IMR-90 (cell line): ENCODE measurements around the gene PRXL2C. TPM values are rescaled to one million over a fixed set of nuclear protein-coding genes. Genes with fewer than 3 reads are reported as not detected.

Source experiments
- ATAC-seq: fragments of 200-7000 bp; cut with Tn5 transposase; 2 replicates; pipeline ENCODE4 v1.9.1; 2020; ENCODE audit warnings: low read depth, mild to moderate bottlenecking, moderate library complexity
- BruUV-seq: library from RNA; stranded (reverse); fragments of 400-500 nt; replicated peaks from 2 replicates; lab custom pipeline; 2021; lab: Mats Ljungman, UMichigan
- CTCF ChIA-PET: fragments of 300-600 bp; formaldehyde crosslinking; extraction: SDS; loops from one replicate; lab custom pipeline; 2021; ENCODE audit warnings: antibody characterized with exemption; lab: Yijun Ruan, JAX
- POLR2A ChIA-PET: fragments of 300-600 bp; sonication (Branson Sonifier 250); formaldehyde crosslinking; loops from one replicate; lab custom pipeline; 2022; ENCODE audit warnings: antibody characterized with exemption; ENCODE audit not compliant: unreplicated experiment; lab: Charles Lee
- DNase-seq: peaks from one replicate; pipeline ENCODE4 v3.0.0; 2013
- H2AFZ ChIP-seq: replicated peaks from 2 replicates; pipeline ENCODE3; 2013; ENCODE audit warnings: low read length, mild to moderate bottlenecking; ENCODE audit not compliant: poor library complexity
- H2AK5ac ChIP-seq: 2 replicates; pipeline ENCODE4 v1.6.1; 2013; ENCODE audit warnings: low read depth, low read length, inconsistent platforms
- H2AK9ac ChIP-seq: replicated peaks from 2 replicates; pipeline ENCODE3; 2013; ENCODE audit warnings: mild to moderate bottlenecking, low read depth, low read length, moderate library complexity; ENCODE audit not compliant: poor library complexity
- H2BK120ac ChIP-seq: 2 replicates; pipeline ENCODE4 v1.6.1; 2013; ENCODE audit warnings: low read depth, low read length, inconsistent platforms
- H2BK15ac ChIP-seq: 3 replicates; pipeline ENCODE4 v1.6.1; 2013; ENCODE audit warnings: low read depth, low read length, inconsistent platforms
- H2BK20ac ChIP-seq: 2 replicates; pipeline ENCODE4 v1.6.1; 2013; ENCODE audit warnings: low read depth, mild to moderate bottlenecking, inconsistent platforms, low read length, moderate library complexity
- H2BK5ac ChIP-seq: 2 replicates; pipeline ENCODE4 v1.6.1; 2013; ENCODE audit warnings: mild to moderate bottlenecking, low read depth, low read length, inconsistent platforms; ENCODE audit not compliant: poor library complexity, severe bottlenecking
- H3K14ac ChIP-seq: replicated peaks from 2 replicates; pipeline ENCODE4 v1.6.1; 2013; ENCODE audit warnings: low read depth, low read length, inconsistent platforms
- H3K18ac ChIP-seq: 2 replicates; pipeline ENCODE4 v1.6.1; 2013; ENCODE audit warnings: low read depth, low read length, control low read depth
- H3K23ac ChIP-seq: 2 replicates; pipeline ENCODE4 v1.6.1; 2013; ENCODE audit warnings: low read depth, low read length, inconsistent platforms
- H3K27ac ChIP-seq: 2 replicates; pipeline ENCODE4 v1.5.1; 2013; ENCODE audit warnings: mild to moderate bottlenecking, control low read depth, low read length; ENCODE audit not compliant: insufficient read depth
- H3K27me3 ChIP-seq: 2 replicates; pipeline ENCODE4 v1.6.1; 2013; ENCODE audit warnings: low read length; ENCODE audit not compliant: control insufficient read depth, insufficient read depth
- H3K36me3 ChIP-seq: 2 replicates; pipeline ENCODE4 v1.6.1; 2013; ENCODE audit warnings: low read length, mixed read lengths; ENCODE audit not compliant: control insufficient read depth, insufficient read depth
- H3K4ac ChIP-seq: 2 replicates; pipeline ENCODE4 v1.6.1; 2013; ENCODE audit warnings: low read depth, low read length, inconsistent platforms
- H3K4me1 ChIP-seq: 2 replicates; pipeline ENCODE4 v1.6.1; 2013; ENCODE audit warnings: low read length, mixed read lengths; ENCODE audit not compliant: control insufficient read depth, insufficient read depth
- H3K4me2 ChIP-seq: 2 replicates; pipeline ENCODE4 v1.6.1; 2013; ENCODE audit warnings: low read depth, mild to moderate bottlenecking, control low read depth, low read length, moderate library complexity
- H3K4me3 ChIP-seq: 2 replicates; pipeline ENCODE4 v1.5.1; 2013; ENCODE audit warnings: low read depth, mild to moderate bottlenecking, control low read depth, low read length, moderate library complexity; ENCODE audit not compliant: insufficient read depth
- H3K56ac ChIP-seq: 2 replicates; pipeline ENCODE4 v1.6.1; 2013; ENCODE audit warnings: low read length, inconsistent platforms; ENCODE audit not compliant: insufficient read depth; ENCODE audit errors: extremely low read depth
- H3K79me1 ChIP-seq, 2 experiments: 2 replicates each; pipeline ENCODE4 v1.6.1; 2013; ENCODE audit warnings: low read length in 2 of 2, inconsistent platforms in 1 of 2, low read depth in 1 of 2
- H3K9ac ChIP-seq: 2 replicates; pipeline ENCODE4 v1.6.1; 2013; ENCODE audit warnings: low read depth, low read length, control low read depth
- H3K9me1 ChIP-seq: 2 replicates; pipeline ENCODE4 v1.6.1; 2013; ENCODE audit warnings: low read length, inconsistent platforms; ENCODE audit not compliant: insufficient read depth
- H3K9me3 ChIP-seq: 2 replicates; pipeline ENCODE4 v1.6.1; 2013; ENCODE audit warnings: low read length; ENCODE audit not compliant: control insufficient read depth, insufficient read depth
- H4K20me1 ChIP-seq: 2 replicates; pipeline ENCODE4 v1.6.1; 2013; ENCODE audit warnings: low read length, inconsistent platforms; ENCODE audit not compliant: insufficient read depth
- H4K5ac ChIP-seq: 2 replicates; pipeline ENCODE4 v1.6.1; 2013; ENCODE audit warnings: mild to moderate bottlenecking, low read depth, low read length, control low read depth
- H4K8ac ChIP-seq, 2 experiments: 2 replicates each; pipeline ENCODE4 v1.6.1; 2013; ENCODE audit warnings: low read depth in 2 of 2, low read length in 2 of 2, control low read depth in 1 of 2, inconsistent platforms in 1 of 2
- H4K91ac ChIP-seq: 2 replicates; pipeline ENCODE4 v1.6.1; 2013; ENCODE audit warnings: low read depth, low read length, inconsistent platforms; ENCODE audit not compliant: insufficient read depth
- BHLHE40 ChIP-seq: fragments of 150-350 bp; IDR thresholded peaks from 2 replicates; pipeline ENCODE4 v1.6.1; 2016; ENCODE audit warnings: mild to moderate bottlenecking, low read depth, low read length
- CEBPB ChIP-seq: IDR thresholded peaks from 2 replicates; pipeline ENCODE4 v1.6.1; 2012; ENCODE audit warnings: low read depth, low read length, improper control_type of control experiment
- CHD1 ChIP-seq: IDR thresholded peaks from 2 replicates; pipeline ENCODE4 v1.6.1; 2012; ENCODE audit warnings: low read depth, low read length, improper control_type of control experiment
- FOS ChIP-seq: fragments of 150-350 bp; IDR thresholded peaks from 2 replicates; pipeline ENCODE4 v1.6.1; 2016; ENCODE audit warnings: low read depth, low read length
- MXI1 ChIP-seq: IDR thresholded peaks from 2 replicates; pipeline ENCODE4 v1.6.1; 2012; ENCODE audit warnings: low read depth, mild to moderate bottlenecking, low read length, moderate library complexity, borderline replicate concordance
- POLR2A ChIP-seq: IDR thresholded peaks from 2 replicates; pipeline ENCODE4 v1.6.1; 2012; ENCODE audit warnings: mild to moderate bottlenecking, low read depth, low read length
- RAD21 ChIP-seq: IDR thresholded peaks from 2 replicates; pipeline ENCODE4 v1.6.1; 2012; ENCODE audit warnings: low read length, improper control_type of control experiment
- RCOR1 ChIP-seq: IDR thresholded peaks from 2 replicates; pipeline ENCODE4 v1.6.1; 2012; ENCODE audit warnings: mild to moderate bottlenecking, low read length, improper control_type of control experiment; ENCODE audit not compliant: insufficient replicate concordance
- RFX5 ChIP-seq: IDR thresholded peaks from 2 replicates; pipeline ENCODE4 v1.8.0; 2012; ENCODE audit warnings: low read depth, mild to moderate bottlenecking, low read length, moderate library complexity
- SMC3 ChIP-seq: fragments of 150-350 bp; IDR thresholded peaks from 2 replicates; pipeline ENCODE4 v1.6.1; 2016; ENCODE audit warnings: low read depth, mild to moderate bottlenecking, antibody characterized with exemption, low read length, moderate library complexity
- dilution Hi-C: fragments of 300-500 bp; cut with HindIII; formaldehyde crosslinking; loops from one replicate; pipeline ENCODE4 v1.14.3; 2018; ENCODE audit warnings: low sequenced_read_pairs; ENCODE audit not compliant: unreplicated experiment
- in situ Hi-C: fragments of 300-500 bp; cut with MboI; formaldehyde crosslinking; loops from 3 replicates; pipeline ENCODE4 v1.14.3; 2019; ENCODE audit warnings: low sequenced_read_pairs, inconsistent platforms, mixed read lengths
- intact Hi-C: fragments of 100-400 bp; cut with micrococcal nuclease; formaldehyde crosslinking; loops from 2 replicates; pipeline ENCODE4 v1.10.0; 2022
- polyA plus RNA-seq, 3 experiments: library from polyadenylated mRNA; depleted of rRNA; stranded (reverse); fragments of >200 nt; gene quantifications; 2 replicates each; pipeline ENCODE4 v1.2.3, GENCODE V29; 2012; ENCODE audit warnings: low replicate concordance in 1 of 3
- total RNA-seq: library from RNA; depleted of rRNA; stranded (reverse); fragments of >200 nt; gene quantifications from 2 replicates; pipeline ENCODE4 v1.2.3, GENCODE V29; 2012
- TF ChIP-seq, protein P1 (sequence below): fragments of 150-350 bp; IDR thresholded peaks from 2 replicates; pipeline ENCODE4 v1.6.1; 2016; ENCODE audit warnings: low read depth, mild to moderate bottlenecking, low read length, moderate library complexity, borderline replicate concordance
- TF ChIP-seq, protein P2 (sequence below): conservative IDR thresholded peaks from 2 replicates; pipeline ENCODE4 v1.5.1; 2012; ENCODE audit warnings: mild to moderate bottlenecking, low read depth, low read length, improper control_type of control experiment
- TF ChIP-seq, protein P3 (sequence below): fragments of 150-350 bp; IDR thresholded peaks from 2 replicates; pipeline ENCODE4 v1.6.1; 2017; ENCODE audit warnings: mild to moderate bottlenecking, antibody characterized with exemption, low read length, low read depth

PRXL2C gene
- total and polyA plus RNA-seq, 2 of the 4 experiments (the other 2 are of a cell fraction) = 2.7 to 9.0 TPM

DNA sequence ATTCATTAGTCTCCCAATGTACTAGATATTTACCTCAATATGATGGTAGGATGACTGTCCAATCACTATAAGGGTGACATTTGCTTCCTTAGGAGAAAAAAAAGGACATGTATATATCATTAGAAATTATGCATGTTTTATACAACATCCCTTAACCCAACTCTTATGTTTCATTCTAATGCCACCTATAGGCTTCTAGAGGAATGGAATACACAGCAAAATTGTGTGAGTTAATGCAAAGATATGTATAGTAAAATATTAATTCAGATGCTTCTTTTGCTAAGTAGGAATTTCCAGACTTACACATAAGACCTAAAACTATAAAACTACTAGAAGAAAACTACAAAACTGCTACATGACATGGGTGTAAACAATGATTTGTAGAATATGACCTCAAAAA, 3.5 kb downstream of the PRXL2C start:
- H3K4me3 ChIP-seq = no peak overlapping the region
- H4K5ac ChIP-seq = no peak overlapping the region
- H3K9ac ChIP-seq = no peak overlapping the region
- no peak overlapping the region for H4K91ac ChIP-seq
- H3K4me2 ChIP-seq = no peak overlapping the region
- H2AK9ac ChIP-seq = no peak overlapping the region
- no peak overlapping the region for H3K4ac ChIP-seq
- peaks cover 2% of the 10 kb centered on the region; the same call in 1 of the 2 replicates for H3K36me3 ChIP-seq
- peaks cover 0 to 22% of the 10 kb centered on the region in 2 experiments; a peak in 2 of 4 replicates for H3K79me1 ChIP-seq
- H2BK120ac ChIP-seq = no peak overlapping the region
- in situ Hi-C loops (loop anchor here (10.0 kb wide), 1 partner anchor 237 kb away; the partner anchor contains the start of gene ZNF367), dilution Hi-C loops (no loop called here), intact Hi-C loops (loop anchor here (1.0 to 5.0 kb wide), 2 partner anchors 84 to 324 kb away; no protein-coding TSS in a partner anchor)
- H2BK15ac ChIP-seq = no peak overlapping the region
- H4K8ac ChIP-seq = no peak overlapping the region
- no peaks in the 10 kb centered on the region for H3K9me3 ChIP-seq
- peak; percentile 18; the same call in 1 of the 2 replicates for ATAC-seq
- 0 out of 2 replicates have a peak, but pooled peaks cover 3% of the 10 kb centered on the region for H3K9me1 ChIP-seq
- H3K18ac ChIP-seq = no peak overlapping the region
- H3K56ac ChIP-seq = no peak overlapping the region
- DNase-seq = peak; percentile 51
- no peak overlapping the region for H3K27ac ChIP-seq
- no peak overlapping the region for H2AK5ac ChIP-seq
- no peaks in the 10 kb centered on the region for H3K27me3 ChIP-seq
- H2AFZ ChIP-seq = no peak overlapping the region
- TF ChIP-seq POLR2A (no peak), RCOR1 (no peak), MXI1 (no peak), CEBPB (no peak), FOS (no peak), BHLHE40 (no peak), CHD1 (no peak), RFX5 (peak; percentile 58; the same call in 1 of the 2 replicates), RAD21 (peak; percentile 78), SMC3 (peak; percentile 72)
- TF ChIP-seq, protein P1, sequence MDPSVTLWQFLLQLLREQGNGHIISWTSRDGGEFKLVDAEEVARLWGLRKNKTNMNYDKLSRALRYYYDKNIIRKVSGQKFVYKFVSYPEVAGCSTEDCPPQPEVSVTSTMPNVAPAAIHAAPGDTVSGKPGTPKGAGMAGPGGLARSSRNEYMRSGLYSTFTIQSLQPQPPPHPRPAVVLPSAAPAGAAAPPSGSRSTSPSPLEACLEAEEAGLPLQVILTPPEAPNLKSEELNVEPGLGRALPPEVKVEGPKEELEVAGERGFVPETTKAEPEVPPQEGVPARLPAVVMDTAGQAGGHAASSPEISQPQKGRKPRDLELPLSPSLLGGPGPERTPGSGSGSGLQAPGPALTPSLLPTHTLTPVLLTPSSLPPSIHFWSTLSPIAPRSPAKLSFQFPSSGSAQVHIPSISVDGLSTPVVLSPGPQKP = no peak
- TF ChIP-seq, protein P2, sequence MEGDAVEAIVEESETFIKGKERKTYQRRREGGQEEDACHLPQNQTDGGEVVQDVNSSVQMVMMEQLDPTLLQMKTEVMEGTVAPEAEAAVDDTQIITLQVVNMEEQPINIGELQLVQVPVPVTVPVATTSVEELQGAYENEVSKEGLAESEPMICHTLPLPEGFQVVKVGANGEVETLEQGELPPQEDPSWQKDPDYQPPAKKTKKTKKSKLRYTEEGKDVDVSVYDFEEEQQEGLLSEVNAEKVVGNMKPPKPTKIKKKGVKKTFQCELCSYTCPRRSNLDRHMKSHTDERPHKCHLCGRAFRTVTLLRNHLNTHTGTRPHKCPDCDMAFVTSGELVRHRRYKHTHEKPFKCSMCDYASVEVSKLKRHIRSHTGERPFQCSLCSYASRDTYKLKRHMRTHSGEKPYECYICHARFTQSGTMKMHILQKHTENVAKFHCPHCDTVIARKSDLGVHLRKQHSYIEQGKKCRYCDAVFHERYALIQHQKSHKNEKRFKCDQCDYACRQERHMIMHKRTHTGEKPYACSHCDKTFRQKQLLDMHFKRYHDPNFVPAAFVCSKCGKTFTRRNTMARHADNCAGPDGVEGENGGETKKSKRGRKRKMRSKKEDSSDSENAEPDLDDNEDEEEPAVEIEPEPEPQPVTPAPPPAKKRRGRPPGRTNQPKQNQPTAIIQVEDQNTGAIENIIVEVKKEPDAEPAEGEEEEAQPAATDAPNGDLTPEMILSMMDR = peak; percentile 75
- TF ChIP-seq, protein P3, sequence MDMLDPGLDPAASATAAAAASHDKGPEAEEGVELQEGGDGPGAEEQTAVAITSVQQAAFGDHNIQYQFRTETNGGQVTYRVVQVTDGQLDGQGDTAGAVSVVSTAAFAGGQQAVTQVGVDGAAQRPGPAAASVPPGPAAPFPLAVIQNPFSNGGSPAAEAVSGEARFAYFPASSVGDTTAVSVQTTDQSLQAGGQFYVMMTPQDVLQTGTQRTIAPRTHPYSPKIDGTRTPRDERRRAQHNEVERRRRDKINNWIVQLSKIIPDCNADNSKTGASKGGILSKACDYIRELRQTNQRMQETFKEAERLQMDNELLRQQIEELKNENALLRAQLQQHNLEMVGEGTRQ = no peak
- H2BK5ac ChIP-seq = no peak overlapping the region
- no peaks in the 10 kb centered on the region for H3K4me1 ChIP-seq
- no peak overlapping the region for H3K23ac ChIP-seq
- POLR2A ChIA-PET = no interaction called here
- H3K14ac ChIP-seq = no peak overlapping the region
- no TSS peak for BruUV-seq
- CTCF ChIA-PET = no interaction called here
- H2BK20ac ChIP-seq = no peak overlapping the region
- no peaks in the 10 kb centered on the region for H4K20me1 ChIP-seq
